GM21528 (cell line): Measurements from ENCODE around the gene RGL1.
A peak's percentile ranks its signal among the peaks of the same experiment; 100 is the strongest.
"Not testable (repeated sequence)": the region's sequence is repeated elsewhere in the genome, so short reads cannot be mapped to it uniquely, and the experiment has no call there.

Experiments used
- ATAC-seq: cut with Tn5 transposase; IDR thresholded peaks from one replicate; pipeline ENCODE4 v1.9.1; 2021; ENCODE audit warnings: mild to moderate bottlenecking, moderate library complexity; ENCODE audit not compliant: unreplicated experiment, low FRiP score

Gene RGL1

GRCh38 chr1:183783767-183784637, 20.9 kb upstream of the RGL1 start:
- no peak for ATAC-seq

- ATAC-seq, result not testable (repeated sequence)
These were observed 19.0 kb upstream of the RGL1 start for GRCh38 chr1:183785921-183786320.

GRCh38 chr1:183787704-183788103, 17.2 kb upstream of the RGL1 start:
- no peak for ATAC-seq

- no peak for ATAC-seq
These were observed 13.6 kb upstream of the RGL1 start for GRCh38 chr1:183791319-183791718.

- ATAC-seq, result no peak
These were observed 12.6 kb upstream of the RGL1 start for GRCh38 chr1:183792300-183792699.

GRCh38 chr1:183794088-183794487, 10.8 kb upstream of the RGL1 start:
- no peak for ATAC-seq

GRCh38 chr1:183800449-183800848, 4.5 kb upstream of the RGL1 start:
- no peak for ATAC-seq

GRCh38 chr1:183801649-183802048, 3.3 kb upstream of the RGL1 start:
- no peak for ATAC-seq

- no peak for ATAC-seq
These were observed 533 bp upstream of the RGL1 start for GRCh38 chr1:183804387-183804786.

- ATAC-seq, result no peak
These were observed 1.2 kb downstream of the RGL1 start for GRCh38 chr1:183806125-183806524.

GRCh38 chr1:183806675-183807074, 1.8 kb downstream of the RGL1 start:
- ATAC-seq, result no peak

GRCh38 chr1:183807549-183808168, 2.7 kb downstream of the RGL1 start:
- peak; percentile 51 for ATAC-seq

GRCh38 chr1:183808296-183809027, 3.5 kb downstream of the RGL1 start:
- ATAC-seq, result no peak

GRCh38 chr1:183810121-183810520, 5.2 kb downstream of the RGL1 start:
- ATAC-seq, result no peak

- ATAC-seq, result no peak
These were observed 6.0 kb downstream of the RGL1 start for GRCh38 chr1:183810756-183811544.

- no peak for ATAC-seq
These were observed 7.2 kb downstream of the RGL1 start for GRCh38 chr1:183812128-183812527.

GRCh38 chr1:183812686-183813569, 8.0 kb downstream of the RGL1 start:
- ATAC-seq, result no peak

- ATAC-seq, result no peak
These were observed 9.3 kb downstream of the RGL1 start for GRCh38 chr1:183814121-183814681.

- ATAC-seq, result no peak
These were observed 11.2 kb downstream of the RGL1 start for GRCh38 chr1:183816110-183816509.
